ENCODE data around the gene TAPT1.
A peak's percentile ranks its signal among the peaks of the same experiment; 100 is the strongest.
"Not testable (repeated sequence)": the region's sequence is repeated elsewhere in the genome, so short reads cannot be mapped to it uniquely, and the experiment has no call there.

Gene TAPT1

GRCh38 chr4:16212138-16212782 is 14.0 kb downstream of the TAPT1 start:
- DNase-seq (ENCODE audit: low read depth) = no peak

GRCh38 chr4:16207409-16207808 is 18.9 kb downstream of the TAPT1 start:
- DNase-seq (ENCODE audit: low read depth) = no peak

GRCh38 chr4:16206848-16207247 is 19.4 kb downstream of the TAPT1 start:
- no peak for DNase-seq (ENCODE audit: low read depth)

- DNase-seq (ENCODE audit: low read depth) = no peak
These were observed 20.0 kb downstream of the TAPT1 start for GRCh38 chr4:16206301-16206700.

GRCh38 chr4:16205298-16206164 is 20.7 kb downstream of the TAPT1 start:
- no peak for DNase-seq (ENCODE audit: low read depth)

GRCh38 chr4:16204505-16204904 is 21.8 kb downstream of the TAPT1 start:
- DNase-seq (ENCODE audit: low read depth) = no peak

- no peak for DNase-seq (ENCODE audit: low read depth)
These were observed 23.2 kb downstream of the TAPT1 start for GRCh38 chr4:16203083-16203482.

GRCh38 chr4:16202598-16202997 is 23.7 kb downstream of the TAPT1 start:
- no peak for DNase-seq (ENCODE audit: low read depth)

- DNase-seq (ENCODE audit: low read depth) = no peak
These were observed 27.2 kb downstream of the TAPT1 start for GRCh38 chr4:16199093-16199492.

GRCh38 chr4:16197876-16198665 is 28.2 kb downstream of the TAPT1 start:
- DNase-seq (ENCODE audit: low read depth) = no peak

- peak; percentile 65 for DNase-seq (ENCODE audit: low read depth)
These were observed 29.5 kb downstream of the TAPT1 start for GRCh38 chr4:16196482-16197393.

GRCh38 chr4:16195209-16195608 is 31.1 kb downstream of the TAPT1 start:
- DNase-seq (ENCODE audit: low read depth) = no peak

GRCh38 chr4:16194798-16195197 is 31.5 kb downstream of the TAPT1 start:
- not testable (repeated sequence) for DNase-seq (ENCODE audit: low read depth)

GRCh38 chr4:16194214-16194613 is 32.1 kb downstream of the TAPT1 start:
- DNase-seq (ENCODE audit: low read depth) = no peak

GRCh38 chr4:16192631-16193518 is 33.4 kb downstream of the TAPT1 start:
- DNase-seq (ENCODE audit: low read depth) = no peak

- DNase-seq (ENCODE audit: low read depth) = no peak
These were observed 34.2 kb downstream of the TAPT1 start for GRCh38 chr4:16192057-16192456.

GRCh38 chr4:16187455-16187854 is 38.8 kb downstream of the TAPT1 start:
- no peak for DNase-seq (ENCODE audit: low read depth)

GRCh38 chr4:16186986-16187385 is 39.3 kb downstream of the TAPT1 start:
- no peak for DNase-seq (ENCODE audit: low read depth)

- DNase-seq (ENCODE audit: low read depth) = no peak
These were observed 42.7 kb downstream of the TAPT1 start for GRCh38 chr4:16183604-16184003.

GRCh38 chr4:16176621-16177020 is 49.6 kb downstream of the TAPT1 start:
- DNase-seq (ENCODE audit: low read depth) = no peak

GRCh38 chr4:16171831-16172230 is 54.4 kb downstream of the TAPT1 start:
- DNase-seq (ENCODE audit: low read depth) = no peak

Measured in stromal cell of bone marrow (primary cell).